DND-41 (cell line): ENCODE results near the gene MAS1L.

ENCODE experiments used
- ATAC-seq: fragments of 200-7000 bp; cut with Tn5 transposase; 3 replicates; pipeline ENCODE4 v1.9.1; 2021; ENCODE audit warnings: low read depth; ENCODE audit not compliant: insufficient read depth
- DNase-seq: peaks from one replicate; pipeline ENCODE4 v3.0.0-alpha.2; 2020
- H2AFZ ChIP-seq: 2 replicates; pipeline ENCODE4 v1.6.0; 2012; ENCODE audit warnings: low read depth, low read length
- H3K27ac ChIP-seq: 2 replicates; pipeline ENCODE4 v1.5.1; 2012; ENCODE audit warnings: low read length, inconsistent platforms
- H3K27me3 ChIP-seq: fragments of 200-600 bp; sonication (generic); 2 replicates; pipeline ENCODE4 v1.6.0; 2012; ENCODE audit warnings: low read length, mild to moderate bottlenecking, inconsistent platforms; ENCODE audit not compliant: insufficient read depth, poor library complexity
- H3K36me3 ChIP-seq: 2 replicates; pipeline ENCODE4 v1.5.1; 2012; ENCODE audit warnings: low read length, inconsistent platforms; ENCODE audit not compliant: insufficient read depth
- H3K4me1 ChIP-seq: 2 replicates; pipeline ENCODE4 v1.5.1; 2012; ENCODE audit warnings: mild to moderate bottlenecking, low read length; ENCODE audit not compliant: insufficient read depth
- H3K4me2 ChIP-seq: 2 replicates; pipeline ENCODE4 v1.6.0; 2012; ENCODE audit warnings: mild to moderate bottlenecking, moderate library complexity, low read length, inconsistent platforms; ENCODE audit not compliant: insufficient read depth
- H3K4me3 ChIP-seq, 2 experiments: fragments of 200-600 bp in 1 of 2; shearing (Covaris generic) in 1 of 2; 2 replicates each; pipeline ENCODE4 v1.5.1; 2012 to 2016; ENCODE audit warnings: inconsistent platforms in 2 of 2, low read length in 2 of 2, mild to moderate bottlenecking in 2 of 2, low read depth in 1 of 2, moderate library complexity in 1 of 2
- H3K79me2 ChIP-seq: 2 replicates; pipeline ENCODE4 v1.6.0; 2012; ENCODE audit warnings: low read length, inconsistent platforms; ENCODE audit not compliant: insufficient read depth
- H3K9ac ChIP-seq: 2 replicates; pipeline ENCODE4 v1.6.0; 2012; ENCODE audit warnings: low read depth, mild to moderate bottlenecking, inconsistent platforms, low read length, moderate library complexity
- H3K9me3 ChIP-seq: 2 replicates; pipeline ENCODE4 v1.5.1; 2012; ENCODE audit warnings: low read length, moderate library complexity, mild to moderate bottlenecking, inconsistent platforms; ENCODE audit not compliant: insufficient read depth, severe bottlenecking
- H4K20me1 ChIP-seq: 2 replicates; pipeline ENCODE4 v1.6.0; 2012; ENCODE audit warnings: low read length; ENCODE audit not compliant: insufficient read depth
- EZH2 ChIP-seq: IDR thresholded peaks from 3 replicates; pipeline ENCODE4 v1.6.1; 2012; ENCODE audit warnings: borderline replicate concordance, low read depth, mild to moderate bottlenecking, moderate library complexity, low read length, inconsistent platforms; ENCODE audit not compliant: severe bottlenecking
- TF ChIP-seq, protein P1 (sequence below): IDR thresholded peaks from 2 replicates; pipeline ENCODE4 v1.5.1; 2012; ENCODE audit warnings: borderline replicate concordance, low read length, moderate library complexity, mild to moderate bottlenecking; ENCODE audit not compliant: poor library complexity, severe bottlenecking; ENCODE audit errors: extremely low read depth

The MAS1L gene

DNA sequence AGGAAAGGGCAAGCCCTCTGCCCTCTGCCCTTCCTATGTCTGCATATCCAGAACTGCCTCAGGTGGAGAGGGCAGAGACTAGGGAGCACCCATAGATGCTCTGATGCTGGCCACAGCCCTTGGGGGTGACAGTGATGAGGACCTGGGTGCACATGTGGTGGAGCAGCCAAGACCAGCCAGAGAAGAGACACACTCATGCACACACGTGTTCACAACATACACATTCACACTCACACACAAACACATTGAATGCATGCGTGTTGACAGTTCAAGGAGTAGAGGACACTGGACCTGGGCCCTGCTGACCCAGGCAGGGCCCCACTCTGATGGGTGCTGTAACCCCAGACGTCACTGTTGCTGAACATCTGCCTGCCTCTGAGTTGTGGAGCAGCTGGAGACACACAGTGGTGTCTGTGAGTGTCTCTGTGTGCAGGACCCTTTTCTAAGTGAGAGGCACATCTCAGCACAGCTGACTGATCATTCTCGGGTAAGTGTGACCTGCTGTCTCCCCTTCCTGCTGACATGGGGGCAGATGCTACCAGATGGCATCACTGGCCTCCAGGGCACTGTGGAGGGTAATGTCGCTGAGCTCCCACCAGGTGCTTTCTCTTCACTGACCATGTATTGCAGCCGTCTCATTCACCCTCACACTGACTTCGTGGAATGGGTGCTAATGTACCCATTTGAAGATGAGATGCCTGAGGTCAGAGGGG, 30.1 kb upstream of the MAS1L start:
- H3K79me2 ChIP-seq = no peaks in the 10 kb centered on the region
- no peaks in the 10 kb centered on the region for H3K36me3 ChIP-seq
- H3K27me3 ChIP-seq = peaks cover 9% of the 10 kb centered on the region
- H3K4me1 ChIP-seq = no peaks in the 10 kb centered on the region
- H3K4me2 ChIP-seq = no peak overlapping the region
- TF ChIP-seq EZH2 = no peak
- TF ChIP-seq, protein P1, sequence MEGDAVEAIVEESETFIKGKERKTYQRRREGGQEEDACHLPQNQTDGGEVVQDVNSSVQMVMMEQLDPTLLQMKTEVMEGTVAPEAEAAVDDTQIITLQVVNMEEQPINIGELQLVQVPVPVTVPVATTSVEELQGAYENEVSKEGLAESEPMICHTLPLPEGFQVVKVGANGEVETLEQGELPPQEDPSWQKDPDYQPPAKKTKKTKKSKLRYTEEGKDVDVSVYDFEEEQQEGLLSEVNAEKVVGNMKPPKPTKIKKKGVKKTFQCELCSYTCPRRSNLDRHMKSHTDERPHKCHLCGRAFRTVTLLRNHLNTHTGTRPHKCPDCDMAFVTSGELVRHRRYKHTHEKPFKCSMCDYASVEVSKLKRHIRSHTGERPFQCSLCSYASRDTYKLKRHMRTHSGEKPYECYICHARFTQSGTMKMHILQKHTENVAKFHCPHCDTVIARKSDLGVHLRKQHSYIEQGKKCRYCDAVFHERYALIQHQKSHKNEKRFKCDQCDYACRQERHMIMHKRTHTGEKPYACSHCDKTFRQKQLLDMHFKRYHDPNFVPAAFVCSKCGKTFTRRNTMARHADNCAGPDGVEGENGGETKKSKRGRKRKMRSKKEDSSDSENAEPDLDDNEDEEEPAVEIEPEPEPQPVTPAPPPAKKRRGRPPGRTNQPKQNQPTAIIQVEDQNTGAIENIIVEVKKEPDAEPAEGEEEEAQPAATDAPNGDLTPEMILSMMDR = no peak
- ATAC-seq (no peak), DNase-seq (no peak)
- no peak overlapping the region for H2AFZ ChIP-seq
- H3K4me3 ChIP-seq = no peak overlapping the region
- no peaks in the 10 kb centered on the region for H4K20me1 ChIP-seq
- H3K27ac ChIP-seq = no peak overlapping the region
- H3K9me3 ChIP-seq = no peaks in the 10 kb centered on the region
- H3K9ac ChIP-seq = no peak overlapping the region

DNA sequence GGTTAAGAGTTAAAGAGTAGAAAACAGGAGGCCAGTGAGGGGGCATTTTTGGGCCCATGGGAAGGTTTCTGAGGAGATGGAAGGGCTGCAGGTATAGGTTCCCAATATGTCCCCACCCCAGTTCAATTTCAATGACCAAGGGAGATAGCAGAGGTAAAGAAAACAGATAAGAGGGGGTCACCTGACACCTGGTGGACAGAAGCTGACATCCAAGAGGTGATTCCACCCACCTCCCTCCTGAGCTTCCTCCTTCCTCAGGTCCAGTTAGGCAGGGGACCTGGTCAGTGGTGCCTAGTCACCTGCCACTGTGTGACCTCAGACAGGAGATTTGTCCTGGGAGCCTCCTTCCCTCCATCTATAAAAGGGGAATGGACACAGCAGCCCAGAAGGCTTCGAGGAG, 29.5 kb upstream of the MAS1L start:
- Histone ChIP-seq H3K27ac (no peak overlapping the region), H3K27me3 (peaks cover 12% of the 10 kb centered on the region), H3K4me3 (no peak overlapping the region), H3K36me3 (no peaks in the 10 kb centered on the region), H3K79me2 (no peaks in the 10 kb centered on the region), H2AFZ (no peak overlapping the region), H3K9me3 (no peaks in the 10 kb centered on the region), H3K4me1 (no peaks in the 10 kb centered on the region), H3K9ac (no peak overlapping the region), H3K4me2 (no peak overlapping the region), H4K20me1 (no peaks in the 10 kb centered on the region)
- ATAC-seq = no peak
- DNase-seq = no peak
- TF ChIP-seq, protein P1 = peak; percentile 8
- TF ChIP-seq EZH2 = no peak

DNA sequence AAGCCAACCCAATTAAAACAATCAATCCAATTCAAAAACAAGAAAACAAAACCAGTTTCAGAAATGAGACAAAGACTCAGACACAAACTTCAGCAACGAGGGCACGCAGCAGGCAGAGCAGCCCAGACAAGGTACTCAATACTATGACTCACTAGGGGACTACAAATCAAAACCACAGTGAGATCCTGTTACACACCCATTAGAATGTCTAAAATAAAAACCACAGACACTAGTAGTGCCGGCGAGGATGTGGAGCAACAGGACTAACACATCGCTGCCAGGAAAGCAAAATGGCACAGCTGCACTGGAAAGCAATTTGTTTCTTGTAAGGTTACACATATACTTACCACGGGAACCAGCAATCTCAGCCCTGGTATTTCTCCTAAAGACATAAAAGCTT, 28.4 kb upstream of the MAS1L start:
- Histone ChIP-seq H3K4me3 (no peak overlapping the region), H4K20me1 (no peaks in the 10 kb centered on the region), H2AFZ (no peak overlapping the region), H3K9ac (no peak overlapping the region), H3K4me1 (no peaks in the 10 kb centered on the region), H3K27ac (no peak overlapping the region), H3K79me2 (no peaks in the 10 kb centered on the region), H3K4me2 (no peak overlapping the region), H3K27me3 (peaks cover 12% of the 10 kb centered on the region), H3K36me3 (no peaks in the 10 kb centered on the region), H3K9me3 (no peaks in the 10 kb centered on the region)
- ATAC-seq = peak; percentile 66
- TF ChIP-seq EZH2 = no peak
- TF ChIP-seq, protein P1 = no peak
- peak; percentile 6 for DNase-seq
